Measurements from ENCODE around the gene KCND2. TPM values are rescaled to one million over a fixed set of nuclear protein-coding genes. Genes with fewer than 3 reads are reported as not detected.

KCND2 gene
- total RNA-seq, 1 donor from 2014 or later: 0.29 TPM

DNA sequence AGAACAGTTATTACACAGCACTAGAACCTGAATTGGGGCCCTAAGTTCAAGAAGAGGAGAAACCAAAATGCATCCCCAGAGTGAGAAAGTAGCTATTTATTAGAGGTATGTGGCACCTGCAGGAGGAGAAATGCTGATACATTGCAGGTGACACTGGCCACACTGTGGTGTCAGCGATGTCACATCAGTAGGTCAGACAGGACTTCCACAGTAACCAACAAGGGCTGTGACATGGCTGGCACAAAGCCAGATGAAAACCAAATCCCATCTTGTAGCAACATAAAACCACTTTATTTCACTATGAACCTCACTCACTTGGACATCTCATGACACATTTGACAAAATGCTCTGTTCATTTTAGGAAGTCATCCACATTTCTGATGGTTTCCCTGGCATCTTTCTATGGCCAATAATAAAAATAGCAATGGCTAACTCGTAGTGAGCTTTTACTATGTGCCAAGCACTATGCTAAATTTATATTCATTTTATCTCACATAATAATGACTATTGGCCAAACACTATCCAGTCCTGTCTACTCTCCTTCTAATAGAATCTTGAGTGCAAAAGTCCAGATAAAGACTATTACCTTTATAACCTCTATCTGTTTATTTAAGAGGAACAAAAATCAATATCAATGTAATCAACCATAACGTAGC, 430.7 kb downstream of the KCND2 start:
- TF ChIP-seq, protein P1, sequence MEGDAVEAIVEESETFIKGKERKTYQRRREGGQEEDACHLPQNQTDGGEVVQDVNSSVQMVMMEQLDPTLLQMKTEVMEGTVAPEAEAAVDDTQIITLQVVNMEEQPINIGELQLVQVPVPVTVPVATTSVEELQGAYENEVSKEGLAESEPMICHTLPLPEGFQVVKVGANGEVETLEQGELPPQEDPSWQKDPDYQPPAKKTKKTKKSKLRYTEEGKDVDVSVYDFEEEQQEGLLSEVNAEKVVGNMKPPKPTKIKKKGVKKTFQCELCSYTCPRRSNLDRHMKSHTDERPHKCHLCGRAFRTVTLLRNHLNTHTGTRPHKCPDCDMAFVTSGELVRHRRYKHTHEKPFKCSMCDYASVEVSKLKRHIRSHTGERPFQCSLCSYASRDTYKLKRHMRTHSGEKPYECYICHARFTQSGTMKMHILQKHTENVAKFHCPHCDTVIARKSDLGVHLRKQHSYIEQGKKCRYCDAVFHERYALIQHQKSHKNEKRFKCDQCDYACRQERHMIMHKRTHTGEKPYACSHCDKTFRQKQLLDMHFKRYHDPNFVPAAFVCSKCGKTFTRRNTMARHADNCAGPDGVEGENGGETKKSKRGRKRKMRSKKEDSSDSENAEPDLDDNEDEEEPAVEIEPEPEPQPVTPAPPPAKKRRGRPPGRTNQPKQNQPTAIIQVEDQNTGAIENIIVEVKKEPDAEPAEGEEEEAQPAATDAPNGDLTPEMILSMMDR (IDR thresholded peaks at IDR 0.05; ENCODE audit: insufficient read depth, low read length, poor library complexity, severe bottlenecking): no peak
- no peak for DNase-seq (ENCODE audit: low read depth)
- Histone ChIP-seq H3K4me3 (ENCODE audit: low read depth, low read length) (no peak overlapping the region), H3K27me3 (ENCODE audit: control insufficient read depth, insufficient read depth, low read length) (no peaks in the 10 kb centered on the region), H3K36me3 (ENCODE audit: control insufficient read depth, insufficient read depth, low read length) (no peaks in the 10 kb centered on the region)

DNA sequence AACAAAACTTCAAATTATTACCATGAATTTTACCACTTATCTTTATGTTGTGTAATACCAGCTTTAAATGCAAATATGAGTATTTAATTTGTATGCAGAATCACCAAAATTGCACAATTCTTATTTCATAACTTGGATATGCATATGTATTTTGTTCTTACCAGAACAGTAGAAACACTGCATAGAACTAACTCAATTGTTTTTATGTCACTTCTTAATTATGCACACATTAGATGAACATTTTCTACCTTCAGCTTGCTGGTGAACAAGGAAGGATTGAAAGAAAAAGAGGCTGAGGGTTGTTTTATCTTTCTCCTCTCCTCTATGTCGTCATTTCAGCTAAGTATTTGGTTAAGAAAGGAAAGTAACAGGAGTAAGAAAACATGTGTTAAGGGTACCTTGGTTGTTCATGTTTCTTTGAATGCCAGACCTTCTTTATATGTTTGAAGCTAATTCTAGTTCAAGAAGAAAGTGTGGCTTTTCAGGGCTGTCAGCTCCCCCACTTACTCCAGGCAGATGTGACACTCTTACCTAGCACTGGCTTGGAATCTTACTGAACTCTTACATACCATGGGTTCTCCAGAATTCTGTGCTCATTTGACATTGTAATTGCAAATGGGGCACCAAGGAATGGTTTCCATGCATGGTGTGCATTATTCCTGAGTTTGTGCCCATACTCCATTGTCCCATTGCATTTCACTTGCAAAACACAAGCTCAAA, 436.4 kb downstream of the KCND2 start:
- Histone ChIP-seq H3K36me3 (ENCODE audit: control insufficient read depth, insufficient read depth, low read length) (no peaks in the 10 kb centered on the region), H3K4me3 (ENCODE audit: low read depth, low read length) (no peak overlapping the region), H3K27me3 (ENCODE audit: control insufficient read depth, insufficient read depth, low read length) (no peaks in the 10 kb centered on the region)
- no peak for DNase-seq (ENCODE audit: low read depth)
- TF ChIP-seq, protein P1 (IDR thresholded peaks at IDR 0.05; ENCODE audit: insufficient read depth, low read length, poor library complexity, severe bottlenecking): no peak

DNA sequence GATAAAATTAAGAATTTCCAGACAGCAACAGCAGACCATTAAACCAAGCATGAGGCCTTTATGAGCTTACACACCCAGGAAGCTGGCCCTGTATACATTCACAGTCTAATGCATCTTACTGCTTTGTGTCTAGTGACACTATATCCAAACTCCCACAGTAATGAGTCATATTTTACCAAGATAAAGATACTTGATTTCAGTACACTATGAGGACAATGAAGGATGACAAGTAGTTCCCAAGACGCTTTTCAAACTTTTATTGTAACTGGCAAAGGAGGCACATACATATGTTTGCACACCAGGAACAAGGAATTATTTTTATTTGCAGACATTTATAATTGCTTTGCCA, 437.0 kb downstream of the KCND2 start:
- TF ChIP-seq, protein P1 (IDR thresholded peaks at IDR 0.05; ENCODE audit: insufficient read depth, low read length, poor library complexity, severe bottlenecking): no peak
- no peaks in the 10 kb centered on the region for H3K36me3 ChIP-seq (ENCODE audit: control insufficient read depth, insufficient read depth, low read length)
- DNase-seq (ENCODE audit: low read depth): no peak
- no peaks in the 10 kb centered on the region for H3K27me3 ChIP-seq (ENCODE audit: control insufficient read depth, insufficient read depth, low read length)
- H3K4me3 ChIP-seq (ENCODE audit: low read depth, low read length): no peak overlapping the region

DNA sequence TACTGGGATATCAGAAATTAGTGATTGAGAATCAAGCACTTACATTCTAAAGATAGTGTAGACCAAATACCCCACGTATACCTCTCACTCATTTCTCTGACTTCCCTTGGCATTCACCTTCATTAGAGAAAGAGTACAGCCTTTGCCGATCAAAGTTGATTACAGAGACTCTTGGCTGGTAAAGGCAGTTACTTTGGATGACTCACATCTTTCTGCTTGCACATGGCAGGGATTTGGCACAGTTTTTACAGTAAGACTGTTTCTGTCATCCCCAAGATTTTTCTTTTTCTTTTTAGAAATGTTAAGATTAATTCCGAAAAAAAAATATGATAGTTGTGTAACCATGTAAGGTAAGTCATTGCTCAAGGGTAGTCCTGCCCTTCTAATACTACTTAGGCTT, 442.0 kb downstream of the KCND2 start:
- no peak overlapping the region for H3K4me3 ChIP-seq (ENCODE audit: low read depth, low read length)
- no peaks in the 10 kb centered on the region for H3K36me3 ChIP-seq (ENCODE audit: control insufficient read depth, insufficient read depth, low read length)
- no peaks in the 10 kb centered on the region for H3K27me3 ChIP-seq (ENCODE audit: control insufficient read depth, insufficient read depth, low read length)
- TF ChIP-seq, protein P1 (IDR thresholded peaks at IDR 0.05; ENCODE audit: insufficient read depth, low read length, poor library complexity, severe bottlenecking): no peak
- DNase-seq (ENCODE audit: low read depth): no peak

DNA sequence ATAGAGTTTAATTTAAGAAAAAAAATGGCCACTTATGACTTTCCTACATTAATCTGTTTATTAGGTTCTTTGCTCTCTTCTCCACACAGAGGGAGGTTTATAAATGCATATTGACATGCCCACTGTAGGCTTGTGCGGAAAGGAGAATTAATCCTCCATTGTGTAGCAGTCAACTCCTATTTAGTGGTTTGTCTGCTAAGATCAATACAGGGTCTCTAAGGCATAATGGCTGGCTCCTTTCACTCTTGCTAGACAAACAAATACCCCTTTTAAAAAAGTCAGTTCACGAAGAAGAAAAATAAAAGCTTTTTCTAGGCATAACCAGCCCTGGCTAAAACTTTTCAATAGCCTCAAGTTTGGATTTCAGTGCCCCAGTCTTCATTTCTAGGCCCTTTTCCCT, 443.3 kb downstream of the KCND2 start:
- TF ChIP-seq, protein P1 (IDR thresholded peaks at IDR 0.05; ENCODE audit: insufficient read depth, low read length, poor library complexity, severe bottlenecking): no peak
- no peak for DNase-seq (ENCODE audit: low read depth)
- Histone ChIP-seq H3K36me3 (ENCODE audit: control insufficient read depth, insufficient read depth, low read length) (no peaks in the 10 kb centered on the region), H3K4me3 (ENCODE audit: low read depth, low read length) (no peak overlapping the region), H3K27me3 (ENCODE audit: control insufficient read depth, insufficient read depth, low read length) (no peaks in the 10 kb centered on the region)

Data from kidney epithelial cell (primary cell).